GM18870 (cell line): ENCODE results near the gene TRAPPC1.

Experiments
- ATAC-seq: cut with Tn5 transposase; IDR thresholded peaks from one replicate; pipeline ENCODE4 v1.9.1; 2021; ENCODE audit warnings: moderate library complexity; ENCODE audit not compliant: unreplicated experiment

TRAPPC1 gene

DNA sequence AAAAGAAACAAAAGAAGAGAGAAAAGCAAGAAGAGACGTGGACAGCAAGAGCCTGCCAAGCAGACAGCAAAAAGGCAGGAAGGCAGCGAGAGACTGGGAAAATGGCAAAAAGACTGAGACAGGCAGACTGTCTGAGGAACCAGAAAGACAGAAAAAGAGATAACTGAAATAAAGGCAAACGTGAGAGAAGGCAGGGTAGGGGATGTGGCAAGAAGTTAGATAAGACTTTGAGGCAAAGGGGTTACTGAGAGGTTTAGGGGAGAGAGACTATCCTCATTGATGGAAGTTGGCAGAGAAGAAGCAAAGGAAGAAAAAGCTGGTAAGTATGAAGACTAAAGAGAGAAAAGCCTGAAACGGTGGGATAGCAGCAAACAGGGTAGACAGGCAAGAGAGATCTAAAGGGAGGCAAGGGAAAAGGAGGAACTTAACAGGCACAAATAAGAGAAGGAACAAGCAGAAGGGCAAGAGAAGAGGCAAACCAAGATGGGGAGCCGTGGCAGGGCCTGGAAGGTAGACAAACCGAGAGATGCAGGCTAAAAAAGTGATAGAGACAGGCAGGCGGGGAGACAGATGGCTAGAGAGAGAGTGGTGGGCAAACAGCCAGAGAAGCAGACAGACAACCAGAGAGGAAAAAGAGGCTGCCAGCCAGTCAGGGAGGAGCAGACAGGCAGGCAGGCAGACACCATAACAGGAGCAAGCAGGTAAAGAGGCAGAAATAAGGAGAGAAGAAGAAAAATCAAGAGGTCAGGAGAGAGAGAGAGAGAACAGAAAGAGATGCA is 50.3 kb downstream of the TRAPPC1 start:
- no peak for ATAC-seq
